ENCODE results near the gene SMPDL3B.

The SMPDL3B gene

GRCh38 chr1:27940870-27941560 is 6.2 kb downstream of the SMPDL3B start:
- DNase-seq (ENCODE audit: low spot score), result no peak

DNA sequence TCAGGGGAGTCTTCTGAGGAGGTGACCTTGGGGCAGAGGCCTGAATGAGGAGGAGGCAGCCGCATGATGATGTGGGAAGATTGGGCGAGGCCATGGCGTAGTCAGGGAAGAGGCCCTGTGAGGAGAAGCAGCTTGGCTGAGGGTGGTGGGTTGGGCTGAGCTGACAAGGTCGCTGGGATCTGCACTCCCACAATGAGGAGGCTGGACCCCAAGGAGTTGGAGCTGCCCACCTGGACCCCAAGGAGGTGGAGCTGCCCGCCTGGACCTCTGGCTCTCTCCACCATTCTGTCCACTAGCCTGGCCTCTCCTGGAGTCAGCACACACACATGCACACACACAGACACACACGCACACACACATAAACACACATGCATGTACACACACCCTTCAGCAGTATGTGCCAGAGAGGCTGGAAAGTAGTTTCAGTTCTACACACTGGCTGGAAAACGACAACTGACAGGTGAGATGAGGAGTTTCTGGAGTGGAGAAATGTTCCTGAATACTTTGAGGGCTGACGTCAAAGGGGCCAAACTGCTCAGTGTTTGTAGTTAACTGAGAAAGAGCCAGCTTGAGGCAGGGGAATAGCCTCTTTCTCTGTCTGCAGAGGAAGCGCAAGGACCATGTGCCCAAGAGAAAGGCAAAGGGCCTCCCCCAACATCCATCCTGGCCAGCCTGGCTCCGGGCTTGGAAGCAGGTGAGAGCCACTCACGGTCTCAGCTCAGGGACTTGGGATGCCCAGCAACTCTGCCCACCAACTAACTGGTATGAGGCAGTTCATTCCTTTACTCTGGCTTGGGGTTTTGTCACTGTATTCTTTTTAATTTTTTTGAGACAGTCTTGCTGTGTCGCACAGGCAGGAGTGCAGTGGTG is 7.1 kb downstream of the SMPDL3B start:
- DNase-seq (ENCODE audit: low spot score), result no peak

DNA sequence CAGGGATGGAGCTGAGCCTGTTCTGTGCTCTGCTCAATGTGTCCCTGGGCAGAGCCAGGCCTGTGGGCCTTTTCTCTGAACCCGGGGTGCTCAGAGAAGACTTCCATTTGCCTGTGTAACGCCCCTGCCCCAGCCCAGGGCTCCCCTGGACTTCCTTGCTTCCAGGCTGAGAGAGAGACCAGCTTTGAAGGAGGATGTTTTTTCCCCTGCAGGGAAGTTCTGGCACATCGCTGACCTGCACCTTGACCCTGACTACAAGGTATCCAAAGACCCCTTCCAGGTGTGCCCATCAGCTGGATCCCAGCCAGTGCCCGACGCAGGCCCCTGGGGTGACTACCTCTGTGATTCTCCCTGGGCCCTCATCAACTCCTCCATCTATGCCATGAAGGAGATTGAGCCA is 10.2 kb downstream of the SMPDL3B start:
- no peak for DNase-seq (ENCODE audit: low spot score)

- no peak for DNase-seq (ENCODE audit: low spot score)
Measured at GRCh38 chr1:27949027-27949426, 14.2 kb downstream of the SMPDL3B start.

GRCh38 chr1:27951396-27951795 is 16.6 kb downstream of the SMPDL3B start:
- no peak for DNase-seq (ENCODE audit: low spot score)

DNA sequence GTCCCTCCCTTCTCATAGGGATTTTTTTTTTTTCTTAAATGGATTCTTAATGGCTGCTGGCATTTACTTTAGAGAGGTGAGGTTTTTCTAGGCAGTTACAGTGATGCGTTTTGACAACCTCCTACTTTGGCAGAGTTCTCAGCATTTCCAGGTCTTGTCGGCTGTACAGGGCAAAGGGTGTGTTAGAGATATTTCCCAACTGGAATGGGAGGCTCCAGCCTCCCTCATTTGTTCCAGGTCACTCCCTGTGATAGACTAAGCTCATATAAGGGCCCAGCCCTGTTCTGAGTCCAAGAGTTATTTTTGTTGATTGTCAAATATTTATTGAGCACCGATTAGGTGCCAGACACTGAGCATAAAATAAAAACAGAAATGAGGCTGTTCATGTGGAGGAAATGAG is 17.3 kb downstream of the SMPDL3B start:
- DNase-seq (ENCODE audit: low spot score), result no peak

- DNase-seq (ENCODE audit: low spot score), result no peak
Measured at GRCh38 chr1:27954186-27954585, 19.4 kb downstream of the SMPDL3B start.

GRCh38 chr1:27955076-27955475 is 20.3 kb downstream of the SMPDL3B start:
- no peak for DNase-seq (ENCODE audit: low spot score)

- no peak for DNase-seq (ENCODE audit: low spot score)
Measured at GRCh38 chr1:27956761-27957160, 22.0 kb downstream of the SMPDL3B start.

DNA sequence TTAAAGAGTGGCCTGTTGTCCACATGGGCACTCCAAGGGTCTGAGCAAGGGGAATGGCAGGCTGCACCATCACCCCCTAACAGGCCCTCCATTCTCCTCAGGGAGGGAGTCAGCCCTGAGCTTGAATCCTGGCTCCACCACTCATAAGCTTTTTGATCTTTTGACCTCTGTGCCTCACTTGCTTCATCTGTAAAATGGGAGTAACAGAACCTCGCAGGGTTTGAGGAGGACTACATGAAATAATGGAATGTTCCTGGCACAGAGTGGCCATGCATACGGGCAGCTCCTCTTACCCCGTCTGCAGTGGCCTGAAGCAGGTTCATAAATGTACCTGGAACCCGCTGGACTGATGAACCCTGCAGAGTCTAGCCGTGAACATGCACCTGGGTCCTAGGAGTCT is 22.9 kb downstream of the SMPDL3B start:
- no peak for DNase-seq (ENCODE audit: low spot score)

DNA sequence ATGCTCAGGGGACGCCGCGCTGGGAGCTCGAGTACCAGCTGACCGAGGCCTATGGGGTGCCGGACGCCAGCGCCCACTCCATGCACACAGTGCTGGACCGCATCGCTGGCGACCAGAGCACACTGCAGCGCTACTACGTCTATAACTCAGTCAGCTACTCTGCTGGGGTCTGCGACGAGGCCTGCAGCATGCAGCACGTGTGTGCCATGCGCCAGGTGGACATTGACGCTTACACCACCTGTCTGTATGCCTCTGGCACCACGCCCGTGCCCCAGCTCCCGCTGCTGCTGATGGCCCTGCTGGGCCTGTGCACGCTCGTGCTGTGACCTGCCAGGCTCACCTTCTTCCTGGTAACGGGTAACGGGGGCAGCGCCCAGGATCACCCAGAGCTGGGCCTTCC is 23.7 kb downstream of the SMPDL3B start:
- no peak for DNase-seq (ENCODE audit: low spot score)

DNA sequence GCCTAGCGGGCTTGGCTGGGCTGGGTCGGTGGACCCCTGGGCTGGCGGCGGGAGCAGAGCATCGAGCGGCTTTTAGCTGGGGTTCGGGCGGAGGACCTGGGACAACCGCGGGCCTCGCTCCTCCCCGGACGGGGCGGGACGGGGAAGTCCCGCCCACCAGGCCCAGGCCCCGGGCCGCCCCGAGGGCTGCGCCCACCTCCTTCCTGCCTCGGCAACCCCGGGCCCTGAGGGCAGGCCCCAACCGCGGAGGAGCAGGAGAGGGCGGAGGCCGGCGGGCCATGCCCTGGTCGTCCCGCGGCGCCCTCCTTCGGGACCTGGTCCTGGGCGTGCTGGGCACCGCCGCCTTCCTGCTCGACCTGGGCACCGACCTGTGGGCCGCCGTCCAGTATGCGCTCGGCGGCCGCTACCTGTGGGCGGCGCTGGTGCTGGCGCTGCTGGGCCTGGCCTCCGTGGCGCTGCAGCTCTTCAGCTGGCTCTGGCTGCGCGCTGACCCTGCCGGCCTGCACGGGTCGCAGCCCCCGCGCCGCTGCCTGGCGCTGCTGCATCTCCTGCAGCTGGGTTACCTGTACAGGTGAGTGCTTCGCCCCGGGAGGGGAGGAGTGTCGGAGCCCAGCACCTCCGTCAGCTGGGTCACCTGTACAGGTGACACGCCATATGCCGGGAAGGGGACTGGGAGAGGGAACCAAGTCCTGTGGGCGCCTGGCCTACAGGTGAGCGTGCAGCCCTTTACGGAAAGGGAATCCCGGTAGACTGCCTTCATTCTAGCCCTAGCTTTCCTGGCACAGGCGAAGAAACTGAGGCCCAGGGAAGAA is 25.2 kb downstream of the SMPDL3B start, which contains the start of gene XKR8:
Gene XKR8 (plus strand): TSS at position 182 of the 812 bp plus-strand sequence. CDS start 97 bp downstream, at position 279.
- peak; percentile 75 for DNase-seq (ENCODE audit: low spot score)

DNA sequence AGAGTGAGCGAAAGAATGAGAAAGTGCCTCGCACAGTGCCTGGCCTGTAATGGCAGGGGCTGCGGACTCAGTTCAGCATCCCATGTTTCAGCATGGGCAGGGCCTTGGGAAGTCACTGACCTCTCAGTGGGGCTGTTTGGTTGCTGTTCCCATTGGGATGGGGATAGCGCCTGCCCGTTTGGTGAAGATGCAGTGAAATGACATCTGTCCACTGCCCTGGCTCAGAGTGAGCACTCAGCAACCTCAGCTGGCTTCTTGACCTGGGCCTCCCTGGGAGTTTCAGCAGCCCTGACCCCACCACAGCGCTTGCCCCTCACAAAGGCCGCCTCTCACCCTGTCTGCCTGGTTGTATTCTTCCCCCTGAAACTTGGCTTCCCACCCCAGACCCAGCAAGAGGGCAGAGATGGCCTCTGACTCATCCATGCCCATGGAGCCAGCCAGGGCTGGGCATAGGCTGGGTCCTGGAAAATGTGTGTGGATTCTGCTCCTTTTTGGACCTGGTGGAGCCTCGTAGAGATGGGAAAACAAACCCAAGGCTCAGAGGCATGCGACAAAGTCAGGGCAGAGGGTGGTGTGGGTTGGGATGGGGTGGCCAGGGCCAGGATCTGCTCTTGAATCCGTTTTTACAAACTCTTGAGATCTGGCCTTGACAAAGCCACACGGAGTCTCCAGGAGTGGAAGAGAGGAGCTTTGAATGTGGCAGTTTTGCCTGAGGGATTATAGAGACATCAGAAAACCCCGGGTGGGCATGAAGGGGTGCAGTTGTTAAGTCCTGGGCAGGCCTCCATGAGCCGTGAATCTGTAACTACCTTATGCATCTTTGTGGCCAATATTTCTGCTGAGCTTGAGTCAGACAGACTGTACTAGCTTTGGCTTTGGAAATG is 26.2 kb downstream of the SMPDL3B start:
- DNase-seq (ENCODE audit: low spot score), result no peak

DNA sequence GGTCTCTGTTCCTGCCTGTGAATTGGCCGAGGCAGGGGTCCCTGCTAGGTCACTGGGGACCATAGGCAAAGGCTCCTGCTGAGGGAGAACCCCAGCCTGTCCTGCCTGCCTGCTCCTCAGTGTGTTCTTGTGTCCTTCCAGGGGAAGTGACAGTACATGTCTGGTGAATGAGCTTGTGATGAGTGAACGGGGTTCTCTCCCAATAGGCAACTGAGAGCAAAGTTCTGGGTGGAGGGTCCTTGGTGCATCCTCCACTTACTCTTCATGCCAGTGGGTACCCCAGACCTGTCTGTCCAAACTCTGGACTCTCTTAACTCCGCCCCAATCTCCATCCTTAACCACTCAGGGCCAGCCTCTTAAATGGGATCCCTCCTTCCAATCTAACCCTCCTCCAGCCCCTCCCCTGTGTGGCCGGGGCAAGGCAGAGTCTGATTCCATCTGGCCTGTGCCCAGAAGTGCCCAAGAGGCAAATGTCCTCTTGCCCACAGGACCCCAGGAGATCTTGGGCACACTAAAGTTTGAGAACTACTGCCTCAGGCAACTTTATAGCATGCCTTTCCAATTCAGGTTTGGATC is 26.9 kb downstream of the SMPDL3B start:
- DNase-seq (ENCODE audit: low spot score), result no peak

DNA sequence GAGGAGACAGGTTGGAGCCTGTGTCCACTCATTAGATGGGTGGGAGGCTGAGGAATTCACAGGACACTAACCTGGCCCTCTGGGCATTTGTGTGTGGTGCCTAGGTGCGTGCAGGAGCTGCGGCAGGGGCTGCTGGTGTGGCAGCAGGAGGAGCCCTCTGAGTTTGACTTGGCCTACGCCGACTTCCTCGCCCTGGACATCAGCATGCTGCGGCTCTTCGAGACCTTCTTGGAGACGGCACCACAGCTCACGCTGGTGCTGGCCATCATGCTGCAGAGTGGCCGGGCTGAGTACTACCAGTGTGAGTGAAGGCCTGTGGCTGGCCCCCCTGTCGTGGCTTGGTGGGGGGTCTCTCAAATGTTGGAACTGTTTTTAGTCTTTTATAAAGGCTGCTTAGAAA is 28.6 kb downstream of the SMPDL3B start:
- no peak for DNase-seq (ENCODE audit: low spot score)

GRCh38 chr1:27966402-27967105 is 31.8 kb downstream of the SMPDL3B start:
- DNase-seq (ENCODE audit: low spot score), result no peak

GRCh38 chr1:27967106-27967883 is 32.5 kb downstream of the SMPDL3B start:
- no peak for DNase-seq (ENCODE audit: low spot score)

GRCh38 chr1:27967884-27968466 is 33.2 kb downstream of the SMPDL3B start:
- DNase-seq (ENCODE audit: low spot score), result no peak

GRCh38 chr1:27968692-27969091 is 33.9 kb downstream of the SMPDL3B start:
- DNase-seq (ENCODE audit: low spot score), result no peak

Measured in putamen (tissue), 1 donor.